Upper lobe of right lung (tissue), 1 donor: ENCODE data around the gene USP32. TPM values are rescaled to one million over a fixed set of nuclear protein-coding genes. Genes with fewer than 3 reads are reported as not detected.

Experiments
- ATAC-seq: fragments of 200-7000 bp; cut with Tn5 transposase; one replicate; pipeline ENCODE4 v1.9.1; 2020; ENCODE audit warnings: mild to moderate bottlenecking, moderate library complexity
- DNase-seq: peaks from one replicate; pipeline ENCODE4 v3.0.0-alpha.2; 2020
- H3K27ac ChIP-seq: fragments of 200-600 bp; one replicate; pipeline ENCODE4 v1.8.0; 2022
- H3K27me3 ChIP-seq: fragments of 200-600 bp; one replicate; pipeline ENCODE4 v1.8.0; 2022; ENCODE audit warnings: mild to moderate bottlenecking
- H3K36me3 ChIP-seq: fragments of 200-600 bp; one replicate; pipeline ENCODE4 v1.8.0; 2022
- H3K4me1 ChIP-seq: fragments of 200-600 bp; one replicate; pipeline ENCODE4 v1.8.0; 2022
- H3K4me3 ChIP-seq: fragments of 200-600 bp; one replicate; pipeline ENCODE4 v1.8.0; 2022; ENCODE audit warnings: mild to moderate bottlenecking
- H3K9me3 ChIP-seq: fragments of 200-600 bp; one replicate; pipeline ENCODE4 v1.8.0; 2022
- intact Hi-C: fragments of 100-400 bp; cut with DNase I; formaldehyde crosslinking; loops from one replicate; pipeline ENCODE4 v1.11.0; 2022
- total RNA-seq: library from RNA; stranded (reverse); fragmentation: NEBNext Ultra II Directional; extraction: Animal tissue kit (Norgen Biotek cat#: 25700); gene quantifications from one replicate; pipeline ENCODE4 v1.2.1, GENCODE V29; 2021
- TF ChIP-seq, protein P1 (sequence below): fragments of 200-600 bp; IDR thresholded peaks from one replicate; pipeline ENCODE4 v1.8.0; 2022; ENCODE audit warnings: antibody characterized with exemption
- donor health status: DM: no; HTN: yes; CAD: no; lungs with severe emphysema.

The USP32 gene
- total RNA-seq, 1 donor from 2014 or later, result 72.4 TPM

DNA sequence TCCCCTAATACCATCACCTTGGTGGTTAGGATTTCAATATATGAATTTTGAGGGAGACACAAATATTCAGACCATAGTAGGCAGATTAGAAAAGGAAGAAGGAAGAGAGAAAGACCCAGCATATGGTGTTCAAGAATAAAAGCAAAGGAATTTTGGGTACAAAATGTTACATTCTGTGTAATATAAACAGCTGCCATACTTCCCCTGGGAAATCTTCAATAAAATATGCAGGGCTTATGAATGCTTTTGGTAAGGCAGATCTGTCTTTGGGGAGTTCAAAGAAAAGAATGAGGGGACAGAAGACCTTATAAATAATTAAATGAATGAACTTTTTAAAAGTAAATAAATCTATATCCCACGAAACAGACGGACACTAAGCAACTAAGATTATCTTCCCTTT, 91.9 kb downstream of the USP32 start:
- no peaks in the 10 kb centered on the region for H3K27me3 ChIP-seq
- peaks cover 19% of the 10 kb centered on the region for H3K36me3 ChIP-seq
- TF ChIP-seq, protein P1, sequence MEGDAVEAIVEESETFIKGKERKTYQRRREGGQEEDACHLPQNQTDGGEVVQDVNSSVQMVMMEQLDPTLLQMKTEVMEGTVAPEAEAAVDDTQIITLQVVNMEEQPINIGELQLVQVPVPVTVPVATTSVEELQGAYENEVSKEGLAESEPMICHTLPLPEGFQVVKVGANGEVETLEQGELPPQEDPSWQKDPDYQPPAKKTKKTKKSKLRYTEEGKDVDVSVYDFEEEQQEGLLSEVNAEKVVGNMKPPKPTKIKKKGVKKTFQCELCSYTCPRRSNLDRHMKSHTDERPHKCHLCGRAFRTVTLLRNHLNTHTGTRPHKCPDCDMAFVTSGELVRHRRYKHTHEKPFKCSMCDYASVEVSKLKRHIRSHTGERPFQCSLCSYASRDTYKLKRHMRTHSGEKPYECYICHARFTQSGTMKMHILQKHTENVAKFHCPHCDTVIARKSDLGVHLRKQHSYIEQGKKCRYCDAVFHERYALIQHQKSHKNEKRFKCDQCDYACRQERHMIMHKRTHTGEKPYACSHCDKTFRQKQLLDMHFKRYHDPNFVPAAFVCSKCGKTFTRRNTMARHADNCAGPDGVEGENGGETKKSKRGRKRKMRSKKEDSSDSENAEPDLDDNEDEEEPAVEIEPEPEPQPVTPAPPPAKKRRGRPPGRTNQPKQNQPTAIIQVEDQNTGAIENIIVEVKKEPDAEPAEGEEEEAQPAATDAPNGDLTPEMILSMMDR, result no peak
- DNase-seq, result no peak
- no peak for ATAC-seq
- no peaks in the 10 kb centered on the region for H3K9me3 ChIP-seq
- H3K4me3 ChIP-seq, result no peak overlapping the region
- no peak overlapping the region for H3K27ac ChIP-seq
- H3K4me1 ChIP-seq, result peaks cover 1% of the 10 kb centered on the region
- intact Hi-C loops, result no loop called here

DNA sequence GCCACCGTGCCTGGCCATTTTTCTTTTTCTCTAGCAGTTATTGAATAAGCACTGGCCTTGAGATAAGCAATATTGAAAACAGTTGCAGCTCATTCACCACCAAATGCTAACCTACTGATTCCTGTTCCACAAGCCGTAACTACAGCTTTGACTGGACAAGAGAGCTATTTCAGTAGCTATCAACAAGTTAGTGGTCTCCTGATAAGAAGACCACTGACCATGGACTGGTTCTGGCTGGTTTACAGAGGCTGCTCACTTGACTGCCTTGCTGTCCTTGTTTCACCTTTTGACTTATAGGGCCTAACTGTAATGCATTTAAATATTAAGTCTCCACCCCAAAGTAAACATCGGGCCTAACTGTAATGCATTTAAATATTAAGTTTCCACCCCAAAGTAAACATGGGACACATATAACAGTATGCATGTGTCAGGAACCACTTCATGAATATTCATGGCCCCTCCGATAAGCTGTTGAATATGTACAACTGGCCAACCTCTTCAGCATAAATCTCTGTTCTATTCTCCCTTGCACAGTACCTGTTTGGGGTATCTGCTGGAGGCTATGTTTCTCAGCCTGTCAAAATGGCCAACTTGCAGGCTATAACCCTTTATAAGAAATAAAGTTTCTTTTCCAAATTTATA, 94.1 kb downstream of the USP32 start:
- Histone ChIP-seq H3K4me1 (no peaks in the 10 kb centered on the region), H3K9me3 (no peaks in the 10 kb centered on the region), H3K27me3 (no peaks in the 10 kb centered on the region), H3K36me3 (peaks cover 19% of the 10 kb centered on the region), H3K27ac (no peak overlapping the region), H3K4me3 (no peak overlapping the region)
- no peak for DNase-seq
- no peak for ATAC-seq
- TF ChIP-seq, protein P1, result no peak
- intact Hi-C loops, result no loop called here

DNA sequence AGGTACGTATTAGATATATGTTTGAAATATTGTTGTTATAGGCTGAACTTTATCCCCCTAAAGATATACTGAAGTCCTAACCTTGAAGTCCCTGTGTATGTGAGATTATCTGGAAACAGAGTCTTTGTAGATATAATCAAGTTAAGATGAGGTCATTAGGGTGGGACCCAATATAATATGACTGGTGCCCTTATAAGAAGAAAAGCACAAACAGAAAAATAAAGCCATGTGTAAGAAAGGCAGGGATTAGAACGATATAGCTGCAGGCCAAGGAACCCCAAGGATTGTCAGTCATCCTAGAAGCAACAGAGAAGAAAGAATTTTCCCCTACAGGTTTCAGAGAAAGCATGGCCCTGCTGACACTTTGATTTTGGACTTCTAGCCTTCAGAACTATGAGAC, 95.8 kb downstream of the USP32 start:
- DNase-seq (no peak), ATAC-seq (no peak)
- Histone ChIP-seq H3K4me1 (no peaks in the 10 kb centered on the region), H3K9me3 (no peaks in the 10 kb centered on the region), H3K4me3 (no peak overlapping the region), H3K27me3 (no peaks in the 10 kb centered on the region), H3K27ac (no peak overlapping the region), H3K36me3 (peaks cover 18% of the 10 kb centered on the region)
- TF ChIP-seq, protein P1, result no peak
- intact Hi-C loops, result no loop called here

DNA sequence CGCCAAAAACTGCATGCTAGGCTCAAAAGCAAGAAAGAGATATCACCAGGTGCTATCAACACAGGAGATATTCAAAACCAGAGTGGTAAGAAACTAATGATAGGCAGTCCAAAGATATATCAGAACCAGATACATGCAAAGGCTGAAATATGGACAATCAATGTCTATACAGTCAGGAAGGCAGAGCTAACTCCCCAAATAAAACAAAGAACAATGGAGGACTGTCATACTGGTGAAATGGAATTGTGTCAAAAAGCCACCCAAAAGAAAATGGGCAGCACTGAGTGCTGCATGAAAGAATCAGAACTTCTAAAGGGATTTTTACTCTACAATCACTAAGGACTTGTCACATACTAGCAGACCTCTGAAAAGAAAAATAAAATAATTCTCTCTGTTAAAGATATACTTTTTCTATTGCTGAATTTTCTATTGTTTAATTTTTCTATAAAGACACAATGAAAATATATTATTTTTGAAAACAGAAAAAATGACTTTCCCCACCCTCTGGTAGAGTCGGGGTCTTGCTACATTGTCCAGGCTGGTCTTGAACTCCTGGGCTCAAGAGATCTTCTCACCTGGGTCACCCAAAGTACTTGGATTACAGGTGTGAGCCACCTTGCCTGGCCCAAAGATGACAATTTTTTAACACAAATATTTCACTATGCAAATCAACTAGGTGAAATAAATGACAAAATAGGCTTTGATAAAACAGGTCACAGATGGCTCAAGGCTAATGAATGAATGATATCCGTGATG, 98.2 kb downstream of the USP32 start:
- no peaks in the 10 kb centered on the region for H3K27me3 ChIP-seq
- no peaks in the 10 kb centered on the region for H3K4me1 ChIP-seq
- intact Hi-C loops, result no loop called here
- peaks cover 8% of the 10 kb centered on the region for H3K36me3 ChIP-seq
- no peak for DNase-seq
- no peak for ATAC-seq
- no peak overlapping the region for H3K27ac ChIP-seq
- TF ChIP-seq, protein P1, result no peak
- no peaks in the 10 kb centered on the region for H3K9me3 ChIP-seq
- H3K4me3 ChIP-seq, result no peak overlapping the region

DNA sequence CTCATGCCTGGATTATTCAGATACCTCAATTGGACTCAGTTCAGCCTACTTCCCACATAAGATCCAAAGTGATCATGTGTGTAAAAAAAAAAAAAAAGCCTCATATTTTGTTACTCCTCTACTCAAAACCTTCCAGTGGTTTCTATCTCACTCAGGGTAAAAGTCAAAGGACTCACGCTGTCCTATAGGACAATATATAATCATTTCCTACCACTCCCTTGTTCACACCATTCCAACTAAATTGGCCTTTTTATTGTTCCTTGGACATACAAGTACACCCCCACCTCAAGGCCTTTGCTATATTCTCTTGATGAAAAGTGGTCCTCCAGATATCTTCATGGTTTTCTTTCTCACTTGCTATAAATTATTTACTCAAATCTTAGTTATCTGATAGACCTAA, 99.2 kb downstream of the USP32 start:
- Histone ChIP-seq H3K36me3 (peaks cover 14% of the 10 kb centered on the region), H3K4me3 (no peak overlapping the region), H3K4me1 (no peaks in the 10 kb centered on the region), H3K27me3 (no peaks in the 10 kb centered on the region), H3K27ac (no peak overlapping the region), H3K9me3 (no peaks in the 10 kb centered on the region)
- DNase-seq (no peak), ATAC-seq (no peak)
- TF ChIP-seq, protein P1, result no peak
- intact Hi-C loops, result no loop called here
